CMK (cell line): ENCODE data around the gene PTPN21.
"Not testable (repeated sequence)": the region's sequence is repeated elsewhere in the genome, so short reads cannot be mapped to it uniquely, and the experiment has no call there.

Source experiments
- DNase-seq: peaks from one replicate; pipeline ENCODE4 v3.0.0-alpha.2; 2010; ENCODE audit warnings: low read depth

Gene PTPN21

DNA sequence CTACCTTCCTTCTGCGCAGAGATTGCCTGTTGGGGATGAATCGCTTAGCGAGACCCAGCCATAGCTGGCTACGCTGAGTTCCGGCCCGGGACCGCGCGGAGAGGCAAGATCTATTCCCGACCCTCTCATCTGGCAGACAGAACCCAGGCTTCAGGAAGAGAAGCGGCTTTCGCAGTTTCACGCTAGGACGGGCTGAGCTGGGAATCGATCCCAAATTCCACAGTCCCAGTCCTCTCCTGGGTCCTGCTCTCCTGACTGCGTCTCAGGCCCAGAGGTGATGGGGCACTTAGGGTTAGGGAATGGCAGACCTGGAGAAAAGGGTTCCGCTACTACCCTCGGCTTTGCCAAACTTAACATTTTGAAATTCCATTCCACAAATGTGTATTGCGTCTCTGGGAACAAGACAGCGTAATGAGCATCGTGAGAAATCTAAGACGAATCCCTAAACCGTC, 2.8 kb downstream of the PTPN21 start:
- no peak for DNase-seq

GRCh38 chr14:88551094-88551870, 3.5 kb downstream of the PTPN21 start:
- no peak for DNase-seq

DNA sequence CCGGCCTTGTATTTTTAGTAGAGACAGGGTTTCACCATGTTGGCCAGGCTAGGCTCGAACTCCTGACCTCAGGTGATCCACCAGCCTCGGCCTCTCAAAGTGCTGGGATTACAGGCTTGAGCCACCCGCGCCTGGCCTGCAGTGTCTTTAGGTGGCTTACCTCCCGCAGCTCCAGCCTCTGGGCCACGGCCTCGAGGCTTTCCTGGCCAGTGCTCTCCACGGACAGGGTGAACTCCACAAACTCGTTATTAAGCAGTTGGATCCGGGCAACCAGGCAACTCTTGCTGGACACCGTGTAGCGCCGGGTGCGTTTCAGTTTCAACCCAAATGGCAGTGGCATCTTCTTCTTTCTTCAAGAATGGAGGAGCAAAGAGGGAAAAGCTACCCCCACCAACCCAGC, 4.7 kb downstream of the PTPN21 start:
- DNase-seq, result no peak

GRCh38 chr14:88547386-88547780, 7.4 kb downstream of the PTPN21 start:
- DNase-seq, result no peak

GRCh38 chr14:88546621-88547385, 8.0 kb downstream of the PTPN21 start:
- DNase-seq, result no peak

GRCh38 chr14:88545256-88545655, 9.6 kb downstream of the PTPN21 start:
- DNase-seq, result no peak

DNA sequence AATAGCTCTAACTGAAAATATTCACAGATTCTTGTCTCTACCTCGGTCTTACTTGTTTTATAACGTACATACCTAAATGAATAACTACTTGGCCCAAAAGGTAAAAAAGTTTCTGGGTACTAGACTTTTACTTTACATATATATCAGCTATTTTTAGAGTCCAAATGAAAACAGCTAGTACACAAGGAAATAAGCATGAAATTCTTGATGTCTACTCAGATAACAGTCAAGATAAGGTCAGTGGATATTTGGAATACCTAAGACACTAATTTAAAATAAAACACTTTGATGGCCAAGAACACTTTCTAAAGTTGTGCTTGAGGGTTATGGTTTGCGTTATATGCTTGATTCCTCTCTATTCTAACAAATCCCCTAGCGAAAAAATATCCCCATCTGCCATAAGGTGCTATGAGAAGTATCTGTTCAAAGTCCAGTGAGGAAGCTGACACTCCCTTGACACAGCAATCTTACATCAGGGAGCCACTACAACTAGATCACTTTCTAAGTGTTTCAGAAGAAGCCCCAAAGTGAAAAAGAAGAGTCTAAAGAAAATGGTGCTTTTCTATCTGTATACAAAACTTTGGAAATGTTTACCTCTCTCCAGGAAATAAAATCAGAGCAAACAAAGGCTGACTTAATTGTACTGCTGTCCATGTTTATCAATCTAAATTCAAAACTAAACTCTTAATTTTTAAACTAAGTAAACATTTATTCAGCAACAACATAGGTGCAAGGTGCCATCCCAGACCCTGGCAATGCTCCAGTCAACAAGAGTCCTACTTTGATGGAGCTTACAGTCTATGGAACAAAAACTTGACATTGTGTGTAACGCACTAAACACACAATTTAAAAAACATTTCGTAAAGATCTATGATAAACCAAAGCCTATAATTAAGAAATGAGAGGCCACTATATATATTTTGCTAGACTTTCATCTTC, 11.7 kb downstream of the PTPN21 start:
- no peak for DNase-seq

DNA sequence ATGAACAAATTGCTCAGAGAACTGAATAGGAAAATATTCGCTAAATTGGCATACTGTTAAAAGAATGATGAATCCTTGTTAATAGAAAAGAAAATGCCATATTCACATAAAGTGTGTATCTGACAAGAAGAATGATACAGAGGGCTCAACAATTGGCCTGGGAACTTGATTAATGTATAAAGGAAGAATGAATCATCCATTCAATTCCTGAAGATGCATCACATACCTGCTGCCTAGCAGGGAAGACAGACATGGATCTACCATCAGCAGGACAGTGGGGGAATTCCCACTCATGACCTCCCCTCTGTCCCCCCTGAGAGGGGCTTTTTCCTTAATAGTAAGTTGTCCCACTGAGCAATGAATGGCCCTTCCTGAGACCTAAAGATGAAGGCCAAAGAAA, 13.5 kb downstream of the PTPN21 start:
- no peak for DNase-seq

DNA sequence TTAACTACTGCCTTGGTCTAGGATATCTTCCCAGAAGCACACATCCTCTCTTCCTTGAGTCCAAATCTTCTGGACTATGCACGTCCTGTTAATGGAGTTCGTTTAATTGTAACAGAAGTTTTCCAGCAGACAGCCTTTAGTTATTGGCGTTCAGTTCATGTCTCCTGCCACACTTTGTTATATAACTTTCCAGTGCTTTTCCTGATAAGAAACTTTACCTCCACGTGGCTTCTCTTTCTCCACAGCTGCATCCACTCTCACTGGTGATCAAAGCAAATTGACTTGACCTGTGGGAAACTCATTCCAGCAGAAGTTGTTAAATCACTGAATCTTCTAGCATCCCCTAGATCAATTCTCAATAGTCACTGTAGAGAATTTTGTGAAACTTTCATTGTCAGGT, 19.0 kb downstream of the PTPN21 start:
- DNase-seq, result no peak

DNA sequence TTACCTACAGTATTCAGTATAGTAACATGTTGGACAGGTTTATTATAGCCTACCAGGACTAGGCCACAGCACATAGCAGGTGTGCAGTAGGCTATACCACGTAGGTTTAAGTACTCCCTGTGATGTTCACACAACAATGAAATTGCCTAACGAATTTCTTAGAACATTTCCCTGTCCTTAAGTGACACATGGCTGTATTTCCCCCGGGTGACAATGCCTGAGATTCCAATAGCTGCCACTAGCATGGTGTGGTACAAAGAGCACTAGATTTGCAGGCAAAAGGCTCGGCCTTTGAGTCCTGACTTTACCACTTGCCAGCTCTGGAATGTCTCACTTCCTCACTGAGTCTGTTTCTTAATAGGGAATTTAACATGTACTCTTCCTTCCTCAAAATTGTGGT, 19.7 kb downstream of the PTPN21 start:
- DNase-seq, result no peak

DNA sequence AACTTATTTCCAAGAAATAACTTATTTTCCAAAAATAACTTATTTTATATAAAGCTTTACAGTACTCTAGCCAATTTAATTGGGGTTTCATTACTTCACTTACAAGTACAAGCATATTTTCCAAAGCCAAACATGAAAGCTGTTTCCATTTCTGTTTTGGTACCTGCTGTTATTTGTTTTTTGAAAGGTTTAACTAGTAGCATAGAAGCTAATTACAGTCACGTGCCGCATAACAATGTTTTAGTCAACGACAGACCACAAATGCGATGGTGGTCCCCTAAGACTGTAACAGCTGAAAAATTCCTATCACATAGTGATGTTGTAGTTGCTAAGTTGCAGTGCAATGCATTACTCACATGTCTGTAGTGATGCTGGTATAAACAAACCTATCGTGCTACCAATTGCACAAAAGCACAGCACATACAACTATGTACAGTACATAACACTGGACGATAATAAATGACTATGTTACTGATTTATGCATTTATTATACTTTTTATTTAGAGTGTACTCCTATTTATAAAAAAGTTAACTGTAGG, 21.7 kb downstream of the PTPN21 start:
- no peak for DNase-seq

GRCh38 chr14:88529889-88530288, 24.9 kb downstream of the PTPN21 start:
- DNase-seq, result not testable (repeated sequence)

GRCh38 chr14:88522393-88522792, 32.4 kb downstream of the PTPN21 start:
- DNase-seq, result no peak

- no peak for DNase-seq
These were observed 33.0 kb downstream of the PTPN21 start for GRCh38 chr14:88521818-88522217.

DNA sequence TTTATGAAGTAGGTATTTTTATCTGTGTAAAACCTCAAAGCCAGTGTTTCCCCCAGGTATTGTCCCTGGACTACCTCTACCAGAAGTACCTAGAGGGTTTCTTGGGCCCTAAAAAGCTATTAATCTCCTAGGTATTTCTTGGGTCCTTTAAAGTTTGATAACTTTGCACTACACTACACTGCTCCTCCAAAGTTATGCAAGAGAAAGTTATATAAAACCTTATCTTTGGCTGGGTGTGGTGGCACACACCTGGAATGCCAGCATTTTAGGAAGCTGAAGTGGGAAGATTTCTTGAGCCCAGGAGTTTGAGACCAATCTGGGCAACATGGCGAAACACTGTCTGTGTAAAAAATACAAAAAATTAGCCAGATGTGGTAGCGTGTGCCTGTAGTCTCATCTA, 34.9 kb downstream of the PTPN21 start:
- no peak for DNase-seq

DNA sequence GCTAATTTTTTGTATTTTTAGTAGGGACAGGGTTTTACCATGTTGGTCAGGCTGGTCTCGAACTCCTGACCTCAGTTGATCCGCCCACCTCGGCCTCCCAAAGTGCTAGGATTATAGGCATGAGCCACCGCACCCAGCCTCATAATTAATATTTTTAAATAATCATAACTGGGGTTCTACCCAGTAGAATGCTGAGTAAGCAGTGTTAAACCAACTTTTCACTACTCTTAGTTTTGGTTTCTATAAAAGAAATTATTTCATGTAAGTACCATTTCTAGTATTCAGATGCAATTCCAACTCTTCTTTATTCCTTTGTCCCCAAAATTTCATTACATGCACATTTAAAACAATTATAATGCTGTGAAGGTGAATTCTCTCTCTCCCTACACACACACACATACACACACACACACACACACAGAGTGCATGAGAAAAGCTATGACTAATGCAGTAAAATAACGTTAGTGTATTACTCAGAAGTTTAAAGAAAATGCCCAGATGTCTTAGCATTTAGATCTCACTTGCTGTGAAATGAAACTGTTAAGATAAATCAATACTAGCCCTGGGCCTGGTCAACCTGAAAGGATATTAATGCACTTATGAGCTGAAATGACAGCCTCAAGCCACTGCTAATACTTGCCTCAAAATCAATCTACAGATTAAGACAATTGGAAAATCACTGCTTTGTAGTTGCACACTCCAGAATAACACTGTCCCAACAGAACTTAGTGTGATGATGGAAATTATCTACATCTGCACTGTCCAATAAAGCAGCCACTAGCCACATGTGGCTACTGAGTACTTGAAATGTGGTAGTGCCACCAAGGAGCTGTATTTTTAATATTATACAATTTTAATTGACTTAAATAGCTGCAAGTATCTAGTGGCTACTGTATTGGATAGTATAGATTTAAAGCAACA, 36.0 kb downstream of the PTPN21 start:
- no peak for DNase-seq

DNA sequence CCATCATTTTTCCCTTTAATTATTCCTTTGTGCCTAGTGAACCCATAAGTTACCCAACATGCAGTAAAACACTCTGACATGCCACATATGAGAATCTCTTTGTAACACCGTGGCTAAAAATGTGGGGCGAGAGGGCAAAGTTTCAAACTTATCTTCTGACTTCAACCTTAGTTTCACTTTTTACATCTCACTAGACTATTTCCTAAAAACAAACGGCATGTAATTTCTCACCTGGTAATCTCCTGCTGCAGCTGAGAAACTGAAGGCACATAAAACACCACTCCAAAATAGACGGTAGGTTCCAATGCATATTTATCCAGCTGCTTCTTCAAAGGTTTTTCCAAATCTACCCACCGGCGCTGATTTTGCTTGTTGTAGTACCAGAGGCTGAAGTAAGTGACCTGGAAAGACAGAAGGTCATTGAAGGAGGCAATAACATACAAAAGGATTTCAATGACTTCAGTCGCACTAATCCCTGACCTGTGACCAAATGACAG, 37.9 kb downstream of the PTPN21 start:
- DNase-seq, result no peak

GRCh38 chr14:88515499-88516221, 39.1 kb downstream of the PTPN21 start:
- DNase-seq, result no peak

GRCh38 chr14:88507208-88507607, 47.6 kb downstream of the PTPN21 start:
- no peak for DNase-seq

GRCh38 chr14:88505621-88506020, 49.2 kb downstream of the PTPN21 start:
- no peak for DNase-seq
